ENCODE data around the gene ACAA2. TPM values are rescaled to one million over a fixed set of nuclear protein-coding genes. Genes with fewer than 3 reads are reported as not detected.
A peak's percentile ranks its signal among the peaks of the same experiment; 100 is the strongest.

ACAA2 gene
- polyA plus RNA-seq, 4 donors: 253 to 278 (median 268) TPM

DNA sequence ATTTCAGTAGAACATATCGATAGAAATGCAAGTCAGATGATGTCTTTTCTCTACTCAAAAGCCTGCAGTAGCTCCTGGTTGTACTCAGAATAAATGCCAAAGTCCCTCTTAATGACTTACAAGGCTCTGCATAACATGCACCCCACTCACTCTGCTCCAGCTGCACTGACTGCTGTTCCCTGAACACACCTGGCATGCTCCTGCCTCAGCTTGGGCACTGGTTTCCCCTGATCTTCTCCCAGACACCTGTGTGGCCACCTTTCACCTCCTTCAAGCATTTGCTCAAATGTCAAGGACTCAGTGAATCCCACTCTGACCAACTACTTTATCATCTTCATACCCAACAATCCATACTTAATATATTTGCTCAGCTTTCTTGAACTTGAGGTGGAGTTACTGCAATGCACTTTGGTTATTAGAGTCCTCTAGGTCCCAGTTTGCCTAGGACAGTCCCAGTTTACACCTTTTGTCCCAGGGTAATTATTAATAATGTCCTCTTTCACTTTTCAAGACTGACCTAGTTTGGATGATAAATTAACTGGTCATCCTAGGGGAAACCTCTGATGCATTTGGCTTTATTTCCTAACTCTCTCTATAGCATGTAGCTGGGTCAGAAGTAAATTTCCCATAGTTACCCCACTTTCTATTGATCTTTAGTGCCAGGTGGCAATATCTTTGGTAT, 44.1 kb downstream of the ACAA2 start:
- DNase-seq (ENCODE audit: low read depth in 4 of 4, low spot score in 3 of 4): no peak

DNA sequence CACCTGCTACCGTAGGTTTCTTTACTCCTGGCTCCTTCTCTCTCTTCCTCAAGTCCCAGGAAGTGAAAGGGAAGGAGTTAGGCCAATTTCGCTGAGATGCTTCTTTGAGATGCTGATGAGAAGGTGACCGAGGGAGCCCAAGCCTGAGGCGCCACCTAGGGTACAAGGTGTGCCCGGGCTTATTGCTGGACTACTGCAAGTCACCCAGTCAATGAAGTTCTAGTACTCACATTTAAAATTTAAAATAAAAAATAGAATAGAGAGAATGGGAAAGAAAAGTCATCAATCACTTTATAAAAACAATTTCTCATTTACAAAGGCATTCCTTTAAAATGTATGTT, 45.3 kb downstream of the ACAA2 start:
- peak; percentile 29 to 45 (median 38) for DNase-seq (ENCODE audit: low read depth in 4 of 4, low spot score in 3 of 4)

DNA sequence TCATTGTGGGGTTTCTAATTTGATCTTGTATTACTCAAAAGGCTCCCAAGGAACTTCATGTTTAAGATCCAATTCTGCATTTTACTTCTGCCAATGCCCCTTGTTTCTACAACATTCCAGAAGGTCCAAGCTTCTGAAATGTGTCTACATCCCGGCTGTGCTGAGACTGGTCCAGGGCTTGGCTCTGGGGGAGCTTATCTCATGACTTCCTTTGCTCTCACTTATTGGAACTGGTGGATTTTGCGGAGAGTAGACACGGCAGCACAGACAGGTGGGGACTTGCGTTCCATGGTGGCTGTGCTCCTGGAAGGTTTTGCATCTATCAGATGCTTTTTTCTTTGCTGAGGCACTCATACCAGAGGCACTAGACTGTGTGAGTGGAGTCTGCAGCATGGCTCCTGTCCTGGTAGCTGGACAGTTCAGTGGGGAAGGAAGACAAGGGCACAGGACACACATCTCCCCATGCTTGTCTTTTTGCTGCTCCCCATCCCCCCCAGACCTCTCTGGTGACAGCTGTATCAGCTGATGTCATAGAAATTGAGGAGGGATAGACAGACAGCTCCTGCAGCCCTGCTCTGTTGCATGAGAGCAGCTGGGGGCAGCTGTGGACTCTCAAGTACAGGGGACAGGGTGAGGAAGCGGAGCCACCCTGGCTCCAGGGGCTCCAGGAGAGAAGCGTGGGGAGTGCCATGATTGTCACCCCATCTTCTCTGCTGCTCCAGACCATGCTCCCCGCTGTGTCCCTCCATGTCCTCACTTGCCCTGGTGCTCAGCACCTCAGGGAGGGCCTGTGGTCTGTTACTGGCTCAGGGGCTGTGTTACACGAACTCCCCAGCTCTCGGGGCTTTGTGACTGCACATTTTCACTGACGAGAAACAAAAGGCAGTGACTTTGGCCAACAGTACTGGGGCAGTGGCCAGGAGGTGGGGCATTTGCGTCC, 46.0 kb downstream of the ACAA2 start:
- no peak for DNase-seq (ENCODE audit: low read depth in 4 of 4, low spot score in 3 of 4)

DNA sequence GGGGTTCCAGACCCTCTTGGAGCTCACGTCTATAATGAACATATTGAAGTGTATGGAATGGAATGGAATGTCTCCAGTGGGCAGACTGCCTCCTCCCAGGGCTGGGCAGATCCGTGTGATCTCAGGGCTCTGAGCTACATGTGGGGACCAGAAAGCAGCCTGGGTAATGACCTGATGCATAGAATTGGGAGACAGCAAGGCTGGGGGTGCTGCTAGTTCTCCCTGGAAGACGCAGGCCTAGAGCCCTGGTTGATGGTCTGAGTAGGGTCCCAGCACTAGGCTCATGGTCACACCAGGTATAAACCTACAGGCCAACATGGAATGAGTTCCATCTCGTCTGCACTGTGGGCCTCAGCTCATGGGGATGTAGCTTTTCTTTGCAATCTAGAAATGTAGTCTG, 46.7 kb downstream of the ACAA2 start:
- DNase-seq (ENCODE audit: low read depth in 4 of 4, low spot score in 3 of 4): no peak

GRCh38 chr18:49764032-49764431, 49.3 kb downstream of the ACAA2 start:
- no peak for DNase-seq (ENCODE audit: low read depth in 4 of 4, low spot score in 3 of 4)

DNA sequence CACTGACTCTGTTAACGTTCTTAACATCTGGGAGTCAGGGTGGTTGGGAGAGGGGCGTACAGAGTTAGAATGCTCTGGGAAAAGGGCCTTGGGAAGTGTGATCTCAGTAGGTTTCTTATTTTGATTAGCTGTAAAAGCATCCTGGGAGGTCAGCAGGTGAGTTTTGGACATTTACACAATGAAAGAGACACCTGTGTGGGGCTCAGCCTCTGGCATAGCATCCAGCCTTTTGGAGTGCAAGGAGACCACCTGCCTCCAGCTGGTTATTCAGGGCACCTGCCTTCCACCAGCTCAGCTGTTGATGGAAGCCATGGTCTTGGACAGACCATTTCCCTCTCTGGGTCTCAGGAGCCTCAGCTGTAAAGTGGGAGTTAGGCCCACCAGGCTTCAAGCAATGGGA, 49.7 kb downstream of the ACAA2 start:
- DNase-seq (ENCODE audit: low read depth in 4 of 4, low spot score in 3 of 4): no peak

GRCh38 chr18:49762191-49763077, 50.9 kb downstream of the ACAA2 start:
- no peak for DNase-seq (ENCODE audit: low read depth in 4 of 4, low spot score in 3 of 4)

GRCh38 chr18:49761771-49762170, 51.6 kb downstream of the ACAA2 start:
- DNase-seq (ENCODE audit: low read depth in 4 of 4, low spot score in 3 of 4): no peak

- DNase-seq (ENCODE audit: low read depth in 4 of 4, low spot score in 3 of 4): no peak
Measured at GRCh38 chr18:49758263-49758610, 55.1 kb downstream of the ACAA2 start.

GRCh38 chr18:49757513-49758262, 55.6 kb downstream of the ACAA2 start:
- DNase-seq (ENCODE audit: low read depth in 4 of 4, low spot score in 3 of 4): no peak

DNA sequence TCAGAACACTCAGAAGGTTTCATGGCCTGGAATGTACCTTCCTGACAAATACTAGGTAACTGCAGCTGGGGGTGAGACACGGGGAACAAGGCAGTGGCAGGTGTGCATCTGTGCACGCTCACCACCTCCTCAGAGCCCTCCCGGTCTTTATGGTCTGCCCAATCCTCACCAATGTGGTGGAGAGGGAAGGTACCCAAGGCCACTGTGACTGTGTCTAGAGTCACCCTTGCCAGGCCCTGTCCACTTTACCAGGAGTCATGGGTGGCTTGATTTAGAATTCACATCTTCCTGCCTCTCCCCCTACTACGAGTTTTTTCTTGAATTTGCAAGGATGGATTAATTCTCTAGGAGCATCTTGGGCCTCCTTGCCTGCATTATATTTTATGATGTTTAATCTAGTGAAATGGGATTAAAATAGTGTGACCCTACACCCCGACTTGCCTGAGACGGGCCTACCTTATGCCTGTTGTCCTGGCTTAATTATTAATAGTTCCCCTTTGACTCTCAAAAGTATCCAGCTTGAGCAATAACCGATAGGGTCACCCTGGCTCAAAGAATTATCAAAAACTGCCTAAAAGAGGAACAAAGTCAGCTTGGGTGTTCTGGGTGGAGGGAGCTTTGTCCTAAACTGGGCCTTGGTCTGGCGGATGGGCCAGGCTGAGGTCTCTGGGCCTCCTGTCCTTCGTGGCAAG, 56.5 kb downstream of the ACAA2 start:
- no peak for DNase-seq (ENCODE audit: low read depth in 4 of 4, low spot score in 3 of 4)

DNA sequence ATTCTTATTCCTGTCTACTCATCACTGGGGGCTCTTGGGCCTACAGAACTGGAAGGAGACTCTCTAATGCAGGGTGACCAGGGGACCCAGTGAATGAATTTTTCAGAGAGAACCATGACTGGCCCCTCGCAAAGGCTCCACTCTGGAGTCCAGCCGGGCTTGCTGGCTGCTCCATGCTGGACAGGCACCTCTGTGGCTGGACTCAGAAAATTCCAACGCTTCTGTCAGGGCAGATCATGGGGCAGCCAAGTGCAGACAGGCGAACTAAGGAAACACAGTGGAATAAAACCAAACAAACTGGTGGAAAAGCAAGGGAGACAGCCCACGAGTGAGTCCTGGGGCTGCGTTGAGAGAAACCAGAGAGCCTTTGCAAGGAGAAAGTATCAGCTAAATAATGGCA, 57.2 kb downstream of the ACAA2 start:
- no peak for DNase-seq (ENCODE audit: low read depth in 4 of 4, low spot score in 3 of 4)

DNA sequence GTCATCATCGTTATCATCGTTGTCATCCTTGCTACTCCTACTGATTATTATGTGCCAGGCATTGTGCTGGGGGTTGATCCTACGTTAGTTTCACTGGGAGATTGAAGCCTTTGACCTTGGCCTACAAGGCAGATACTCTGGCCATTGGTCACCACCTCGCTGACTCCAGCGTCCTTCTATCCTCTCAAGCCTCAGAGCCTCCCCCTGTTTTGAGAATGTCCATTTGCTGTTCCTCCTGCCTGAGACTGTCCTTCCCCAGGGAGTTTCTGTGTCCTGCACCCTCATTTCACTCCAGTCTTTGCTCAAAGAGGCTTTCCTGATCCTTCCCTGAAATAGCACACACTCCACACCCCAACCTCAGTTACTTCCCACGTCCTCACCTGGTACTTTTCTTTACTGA, 57.8 kb downstream of the ACAA2 start:
- no peak for DNase-seq (ENCODE audit: low read depth in 4 of 4, low spot score in 3 of 4)

GRCh38 chr18:49754866-49755265, 58.5 kb downstream of the ACAA2 start:
- no peak for DNase-seq (ENCODE audit: low read depth in 4 of 4, low spot score in 3 of 4)

- DNase-seq (ENCODE audit: low read depth in 4 of 4, low spot score in 3 of 4): no peak
Measured at GRCh38 chr18:49753643-49754042, 59.7 kb downstream of the ACAA2 start.

DNA sequence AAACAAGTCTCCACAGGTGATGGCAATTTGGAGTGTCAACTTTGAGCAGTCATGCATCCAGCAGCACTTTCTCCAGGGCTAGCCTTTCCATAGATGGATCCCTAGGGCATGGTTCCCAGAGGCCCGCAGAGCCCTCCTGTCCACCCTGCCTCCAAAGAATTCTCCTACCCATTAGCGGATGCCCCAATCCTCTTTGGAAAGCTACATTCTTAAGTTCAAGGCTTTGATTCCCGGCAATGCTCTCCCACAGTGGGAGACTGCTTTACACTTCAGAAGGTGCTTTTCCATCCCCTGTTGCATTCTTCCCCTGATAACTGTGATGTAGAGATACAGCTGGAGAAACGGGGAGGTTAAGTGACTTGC, 61.3 kb downstream of the ACAA2 start:
- no peak for DNase-seq (ENCODE audit: low read depth in 4 of 4, low spot score in 3 of 4)

- no peak for DNase-seq (ENCODE audit: low read depth in 4 of 4, low spot score in 3 of 4)
Measured at GRCh38 chr18:49751427-49752094, 61.8 kb downstream of the ACAA2 start.

- DNase-seq (ENCODE audit: low read depth in 4 of 4, low spot score in 3 of 4): no peak
Measured at GRCh38 chr18:49749563-49749962, 63.8 kb downstream of the ACAA2 start.

GRCh38 chr18:49747876-49748275, 65.5 kb downstream of the ACAA2 start:
- DNase-seq (ENCODE audit: low read depth in 4 of 4, low spot score in 3 of 4): no peak

All from right renal pelvis (tissue), 4 donors.